Mononuclear cell (primary cell): Measurements from ENCODE around the gene PMPCA. TPM values are rescaled to one million over a fixed set of nuclear protein-coding genes. Genes with fewer than 3 reads are reported as not detected.

Experiments used
- H3K27me3 ChIP-seq: 2 replicates; pipeline ENCODE4 v1.6.0; 2011; ENCODE audit warnings: low read length, control low read depth; ENCODE audit not compliant: insufficient read depth
- H3K4me1 ChIP-seq: 2 replicates; pipeline ENCODE4 v1.5.1; 2011; ENCODE audit warnings: mild to moderate bottlenecking, low read length, control low read depth; ENCODE audit not compliant: insufficient read depth
- H3K4me3 ChIP-seq: 2 replicates; pipeline ENCODE4 v1.5.1; 2011; ENCODE audit warnings: mild to moderate bottlenecking, low read length, moderate library complexity
- H3K9me3 ChIP-seq: 2 replicates; pipeline ENCODE4 v1.5.1; 2011; ENCODE audit warnings: low read depth, mild to moderate bottlenecking, control low read depth, low read length
- total RNA-seq: library from RNA; depleted of rRNA; stranded (reverse); fragments of >200 nt; gene quantifications from one replicate; pipeline ENCODE4 v1.2.3, GENCODE V29; 2012

PMPCA gene
- total RNA-seq = 36.6 TPM

GRCh38 chr9:136410500-136411287 is at the start of gene PMPCA, which contains the start of gene ENTR1:
PMPCA (plus strand) TSS chr9:136410658; CDS start chr9:136410669, 11 bp downstream.
ENTR1 (minus strand) TSS chr9:136410614; CDS start chr9:136410397, 217 bp downstream.
- Histone ChIP-seq H3K9me3 (no peaks in the 10 kb centered on the region), H3K4me3 (peak within 1 kb of the TSS; percentile 84), H3K27me3 (no peaks in the 10 kb centered on the region), H3K4me1 (peaks cover 27% of the 10 kb centered on the region)

GRCh38 chr9:136361047-136361753 is 49.3 kb upstream of the PMPCA start:
- Histone ChIP-seq H3K9me3 (no peaks in the 10 kb centered on the region), H3K4me3 (no peak overlapping the region), H3K27me3 (no peaks in the 10 kb centered on the region), H3K4me1 (peaks cover 30% of the 10 kb centered on the region)

- no peaks in the 10 kb centered on the region for H3K9me3 ChIP-seq
- no peak overlapping the region for H3K4me3 ChIP-seq
- H3K4me1 ChIP-seq = peaks cover 35% of the 10 kb centered on the region
- H3K27me3 ChIP-seq = no peaks in the 10 kb centered on the region
Observed at GRCh38 chr9:136361754-136362449, 48.6 kb upstream of the PMPCA start.

- peaks cover 35% of the 10 kb centered on the region for H3K4me1 ChIP-seq
- H3K9me3 ChIP-seq = no peaks in the 10 kb centered on the region
- no peaks in the 10 kb centered on the region for H3K27me3 ChIP-seq
- no peak overlapping the region for H3K4me3 ChIP-seq
Observed at GRCh38 chr9:136362450-136362784, 48.0 kb upstream of the PMPCA start.

- Histone ChIP-seq H3K4me1 (peaks cover 35% of the 10 kb centered on the region), H3K4me3 (peak within 1 kb of the TSS; percentile 69), H3K27me3 (no peaks in the 10 kb centered on the region), H3K9me3 (no peaks in the 10 kb centered on the region)
Observed at GRCh38 chr9:136363106-136363948, 47.1 kb upstream of the PMPCA start, which contains the start of gene DNLZ. DNLZ (minus strand) TSS chr9:136363744; CDS start chr9:136363714, 30 bp downstream.

- no peak overlapping the region for H3K4me3 ChIP-seq
Observed at GRCh38 chr9:136363949-136364748, 46.3 kb upstream of the PMPCA start.

GRCh38 chr9:136364942-136365774 is 45.3 kb upstream of the PMPCA start:
- Histone ChIP-seq H3K9me3 (no peaks in the 10 kb centered on the region), H3K4me1 (peaks cover 35% of the 10 kb centered on the region), H3K27me3 (no peaks in the 10 kb centered on the region), H3K4me3 (no peak overlapping the region)

More at GRCh38 chr9:136363949-136364748, 46.3 kb upstream of the PMPCA start:
- Histone ChIP-seq H3K27me3 (no peaks in the 10 kb centered on the region), H3K9me3 (no peaks in the 10 kb centered on the region), H3K4me1 (peaks cover 35% of the 10 kb centered on the region)

GRCh38 chr9:136365775-136366222 is 44.7 kb upstream of the PMPCA start:
- Histone ChIP-seq H3K4me1 (peaks cover 35% of the 10 kb centered on the region), H3K4me3 (no peak overlapping the region), H3K9me3 (no peaks in the 10 kb centered on the region), H3K27me3 (no peaks in the 10 kb centered on the region)

GRCh38 chr9:136366826-136367225 is 43.6 kb upstream of the PMPCA start:
- Histone ChIP-seq H3K4me3 (no peak overlapping the region), H3K27me3 (no peaks in the 10 kb centered on the region), H3K9me3 (no peaks in the 10 kb centered on the region), H3K4me1 (peaks cover 36% of the 10 kb centered on the region)

- Histone ChIP-seq H3K4me3 (no peak overlapping the region), H3K27me3 (no peaks in the 10 kb centered on the region), H3K4me1 (peaks cover 42% of the 10 kb centered on the region), H3K9me3 (no peaks in the 10 kb centered on the region)
Observed at GRCh38 chr9:136367296-136368145, 42.9 kb upstream of the PMPCA start.

- H3K27me3 ChIP-seq = no peaks in the 10 kb centered on the region
- no peak overlapping the region for H3K4me3 ChIP-seq
- peaks cover 38% of the 10 kb centered on the region for H3K4me1 ChIP-seq
- H3K9me3 ChIP-seq = no peaks in the 10 kb centered on the region
Observed at GRCh38 chr9:136368190-136368589, 42.3 kb upstream of the PMPCA start.

GRCh38 chr9:136370037-136370436 is 40.4 kb upstream of the PMPCA start:
- Histone ChIP-seq H3K4me3 (no peak overlapping the region), H3K27me3 (no peaks in the 10 kb centered on the region), H3K9me3 (no peaks in the 10 kb centered on the region), H3K4me1 (peaks cover 29% of the 10 kb centered on the region)
